Ovary (tissue), 3 donors: ENCODE data around the gene WASF3.

ENCODE experiments used
- EP300 ChIP-seq: sonication (generic); formaldehyde crosslinking; IDR thresholded peaks from one replicate; pipeline ENCODE4 v1.6.1; 2017; ENCODE audit warnings: antibody characterized with exemption
- TF ChIP-seq, protein P1 (sequence below), 3 donors: fragments of 450-650 bp in 2 of 3; fragments of 200-600 bp in 1 of 3; IDR thresholded peaks; one replicate each; pipeline versions ENCODE4 v1.5.1 to v1.8.0; 2016 to 2022; ENCODE audit warnings: antibody characterized with exemption in 3 of 3, mild to moderate bottlenecking in 1 of 3
- donor health status: DM: no; HTN: no; CAD: no.

- no peak for TF ChIP-seq EP300
- TF ChIP-seq, protein P1, sequence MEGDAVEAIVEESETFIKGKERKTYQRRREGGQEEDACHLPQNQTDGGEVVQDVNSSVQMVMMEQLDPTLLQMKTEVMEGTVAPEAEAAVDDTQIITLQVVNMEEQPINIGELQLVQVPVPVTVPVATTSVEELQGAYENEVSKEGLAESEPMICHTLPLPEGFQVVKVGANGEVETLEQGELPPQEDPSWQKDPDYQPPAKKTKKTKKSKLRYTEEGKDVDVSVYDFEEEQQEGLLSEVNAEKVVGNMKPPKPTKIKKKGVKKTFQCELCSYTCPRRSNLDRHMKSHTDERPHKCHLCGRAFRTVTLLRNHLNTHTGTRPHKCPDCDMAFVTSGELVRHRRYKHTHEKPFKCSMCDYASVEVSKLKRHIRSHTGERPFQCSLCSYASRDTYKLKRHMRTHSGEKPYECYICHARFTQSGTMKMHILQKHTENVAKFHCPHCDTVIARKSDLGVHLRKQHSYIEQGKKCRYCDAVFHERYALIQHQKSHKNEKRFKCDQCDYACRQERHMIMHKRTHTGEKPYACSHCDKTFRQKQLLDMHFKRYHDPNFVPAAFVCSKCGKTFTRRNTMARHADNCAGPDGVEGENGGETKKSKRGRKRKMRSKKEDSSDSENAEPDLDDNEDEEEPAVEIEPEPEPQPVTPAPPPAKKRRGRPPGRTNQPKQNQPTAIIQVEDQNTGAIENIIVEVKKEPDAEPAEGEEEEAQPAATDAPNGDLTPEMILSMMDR (IDR thresholded peaks at IDR 0.05): no peak
Measured at GRCh38 chr13:26679411-26680122, 122.1 kb downstream of the WASF3 start.
